Effector memory CD8-positive, alpha-beta T cell (primary cell): ENCODE data around the gene MAGEA11.
"Not testable (repeated sequence)": the region's sequence is repeated elsewhere in the genome, so short reads cannot be mapped to it uniquely, and the experiment has no call there.

Experiments
- ATAC-seq: fragments of 150-1000 bp; cut with Tn5 transposase; replicated peaks from 2 replicates; pipeline ENCODE4 v1.10.0; 2021; ENCODE audit warnings: mild to moderate bottlenecking, moderate library complexity
- DNase-seq, 3 experiments: peaks; one replicate each; pipeline ENCODE4 v3.0.0; 2021
- H3K27ac Mint-ChIP-seq, 2 donors: one replicate each; pipeline ENCODE4 v1.8.0; 2022; ENCODE audit warnings: mild to moderate bottlenecking in 2 of 2, mixed read lengths in 2 of 2, moderate library complexity in 2 of 2
- H3K27me3 Mint-ChIP-seq, 2 donors: one replicate each; pipeline ENCODE4 v1.8.0; 2022; ENCODE audit warnings: mixed read lengths in 2 of 2
- H3K36me3 Mint-ChIP-seq: one replicate; pipeline ENCODE4 v1.8.0; 2022; ENCODE audit warnings: mild to moderate bottlenecking, moderate library complexity, mixed read lengths; ENCODE audit not compliant: insufficient read depth
- H3K4me1 Mint-ChIP-seq, 2 donors: one replicate each; pipeline ENCODE4 v1.8.0; 2022; ENCODE audit warnings: low read depth in 2 of 2, mixed read lengths in 2 of 2
- H3K4me3 Mint-ChIP-seq, 2 donors: one replicate each; pipeline ENCODE4 v1.8.0; 2022; ENCODE audit warnings: mild to moderate bottlenecking in 2 of 2, mixed read lengths in 2 of 2, moderate library complexity in 2 of 2
- H3K9me3 Mint-ChIP-seq, 2 donors: one replicate each; pipeline ENCODE4 v1.8.0; 2022; ENCODE audit warnings: mixed read lengths in 2 of 2

The MAGEA11 gene

DNA sequence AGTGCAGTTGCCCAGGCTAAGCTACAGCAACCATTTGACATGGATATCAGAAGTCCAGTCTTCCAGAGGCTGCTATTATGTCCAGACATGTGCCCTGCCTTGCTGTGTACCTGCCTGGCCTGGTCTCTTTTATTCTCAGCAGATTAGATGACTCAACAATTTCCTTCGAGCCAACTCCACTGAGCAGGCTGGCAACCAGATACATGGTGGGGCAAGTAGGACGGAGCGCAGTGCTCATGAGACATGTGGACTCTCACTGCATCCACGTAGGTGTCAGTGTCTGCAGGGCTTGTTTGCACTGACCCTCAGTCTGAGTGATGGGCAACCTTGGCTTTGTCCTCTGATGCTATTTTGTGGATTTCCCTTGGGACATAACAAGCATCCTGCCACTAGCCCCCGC is 7.2 kb upstream of the MAGEA11 start:
- H3K9me3 Mint-ChIP-seq, result no peaks in the 10 kb centered on the region
- no peaks in the 10 kb centered on the region for H3K4me1 Mint-ChIP-seq
- no peaks in the 10 kb centered on the region for H3K36me3 Mint-ChIP-seq
- no peak for DNase-seq
- H3K27ac Mint-ChIP-seq, result no peak overlapping the region
- no peak for ATAC-seq
- H3K4me3 Mint-ChIP-seq, result no peak overlapping the region
- H3K27me3 Mint-ChIP-seq, result peaks cover 0 to 8% of the 10 kb centered on the region in 2 donors

GRCh38 chrX:149707147-149707901 is 4.5 kb upstream of the MAGEA11 start:
- H3K36me3 Mint-ChIP-seq, result no peaks in the 10 kb centered on the region
- no peak overlapping the region for H3K27ac Mint-ChIP-seq
- H3K4me1 Mint-ChIP-seq, result no peaks in the 10 kb centered on the region
- no peak for DNase-seq
- H3K4me3 Mint-ChIP-seq, result no peak overlapping the region
- no peaks in the 10 kb centered on the region for H3K9me3 Mint-ChIP-seq
- no peak for ATAC-seq
- peaks cover 0 to 8% of the 10 kb centered on the region in 2 donors for H3K27me3 Mint-ChIP-seq

GRCh38 chrX:149712831-149713230 is 971 bp downstream of the MAGEA11 start:
- Mint-ChIP-seq H3K27me3 (no peaks in the 10 kb centered on the region), H3K9me3 (no peaks in the 10 kb centered on the region), H3K27ac (no peak overlapping the region), H3K4me1 (no peaks in the 10 kb centered on the region), H3K36me3 (no peaks in the 10 kb centered on the region), H3K4me3 (no peak overlapping the region)
- DNase-seq, result no peak
- ATAC-seq, result no peak

- no peaks in the 10 kb centered on the region for H3K36me3 Mint-ChIP-seq
Measured at GRCh38 chrX:149713279-149714050, 1.6 kb downstream of the MAGEA11 start.

GRCh38 chrX:149715468-149715867 is 3.6 kb downstream of the MAGEA11 start:
- ATAC-seq (no peak), DNase-seq (no peak)
- no peaks in the 10 kb centered on the region for H3K4me1 Mint-ChIP-seq
- no peaks in the 10 kb centered on the region for H3K9me3 Mint-ChIP-seq
- no peak overlapping the region for H3K4me3 Mint-ChIP-seq
- H3K36me3 Mint-ChIP-seq, result no peaks in the 10 kb centered on the region
- no peak overlapping the region for H3K27ac Mint-ChIP-seq
- no peaks in the 10 kb centered on the region for H3K27me3 Mint-ChIP-seq

More at GRCh38 chrX:149713279-149714050, 1.6 kb downstream of the MAGEA11 start:
- Mint-ChIP-seq H3K4me3 (no peak overlapping the region), H3K9me3 (no peaks in the 10 kb centered on the region), H3K27ac (no peak overlapping the region), H3K4me1 (no peaks in the 10 kb centered on the region), H3K27me3 (no peaks in the 10 kb centered on the region)
- no peak for DNase-seq
- no peak for ATAC-seq

GRCh38 chrX:149716632-149717031 is 4.8 kb downstream of the MAGEA11 start:
- H3K36me3 Mint-ChIP-seq, result no peaks in the 10 kb centered on the region
- no peak overlapping the region for H3K4me3 Mint-ChIP-seq
- no peak for DNase-seq
- H3K27ac Mint-ChIP-seq, result no peak overlapping the region
- H3K27me3 Mint-ChIP-seq, result no peaks in the 10 kb centered on the region
- H3K9me3 Mint-ChIP-seq, result no peaks in the 10 kb centered on the region
- no peak for ATAC-seq
- H3K4me1 Mint-ChIP-seq, result no peaks in the 10 kb centered on the region

- no peaks in the 10 kb centered on the region for H3K9me3 Mint-ChIP-seq
- DNase-seq (no peak), ATAC-seq (no peak)
- H3K4me3 Mint-ChIP-seq, result no peak overlapping the region
- no peaks in the 10 kb centered on the region for H3K4me1 Mint-ChIP-seq
- H3K27ac Mint-ChIP-seq, result no peak overlapping the region
- no peaks in the 10 kb centered on the region for H3K36me3 Mint-ChIP-seq
- H3K27me3 Mint-ChIP-seq, result no peaks in the 10 kb centered on the region
Measured at GRCh38 chrX:149717803-149718202, 5.9 kb downstream of the MAGEA11 start.

GRCh38 chrX:149718757-149719156 is 6.9 kb downstream of the MAGEA11 start:
- no peaks in the 10 kb centered on the region for H3K9me3 Mint-ChIP-seq
- ATAC-seq, result no peak
- H3K27ac Mint-ChIP-seq, result no peak overlapping the region
- DNase-seq, result no peak
- H3K4me1 Mint-ChIP-seq, result no peaks in the 10 kb centered on the region
- H3K27me3 Mint-ChIP-seq, result no peaks in the 10 kb centered on the region
- H3K36me3 Mint-ChIP-seq, result no peaks in the 10 kb centered on the region
- no peak overlapping the region for H3K4me3 Mint-ChIP-seq

DNA sequence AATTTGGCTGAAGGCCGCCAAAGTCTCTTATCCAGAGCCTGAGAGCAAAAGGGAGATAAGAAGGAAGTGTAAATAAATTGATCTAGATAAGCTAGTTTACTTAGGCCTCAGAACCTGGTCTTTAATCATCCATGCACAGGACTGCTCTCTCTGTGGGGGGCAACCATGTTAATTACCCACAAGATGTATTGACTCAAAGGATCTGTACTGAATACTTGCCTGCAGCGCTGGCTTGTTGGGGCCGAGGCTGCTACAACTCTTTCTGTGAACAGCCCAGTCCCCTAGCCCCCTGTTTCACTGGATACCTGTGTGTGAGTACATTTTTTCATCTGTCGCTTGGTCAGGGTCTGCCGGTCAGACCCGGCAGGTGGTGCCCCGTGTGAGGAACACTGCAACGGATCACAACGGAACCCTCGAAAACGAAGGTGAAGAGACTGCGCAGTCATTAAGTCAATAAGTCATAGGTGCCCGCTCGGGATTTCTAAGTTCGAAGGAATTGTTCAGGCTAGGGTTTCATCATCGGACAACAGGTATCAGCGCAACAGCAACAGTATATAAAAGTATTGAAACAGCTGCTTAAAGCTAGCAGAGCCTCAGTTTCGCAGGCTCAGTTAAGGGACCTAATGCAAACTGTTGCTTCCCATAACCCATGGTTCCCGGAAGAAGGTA is 8.3 kb downstream of the MAGEA11 start:
- ATAC-seq (no peak), DNase-seq (no peak)
- Mint-ChIP-seq H3K27ac (no peak overlapping the region), H3K4me1 (no peaks in the 10 kb centered on the region), H3K36me3 (no peaks in the 10 kb centered on the region), H3K4me3 (no peak overlapping the region), H3K9me3 (no peaks in the 10 kb centered on the region), H3K27me3 (no peaks in the 10 kb centered on the region)

DNA sequence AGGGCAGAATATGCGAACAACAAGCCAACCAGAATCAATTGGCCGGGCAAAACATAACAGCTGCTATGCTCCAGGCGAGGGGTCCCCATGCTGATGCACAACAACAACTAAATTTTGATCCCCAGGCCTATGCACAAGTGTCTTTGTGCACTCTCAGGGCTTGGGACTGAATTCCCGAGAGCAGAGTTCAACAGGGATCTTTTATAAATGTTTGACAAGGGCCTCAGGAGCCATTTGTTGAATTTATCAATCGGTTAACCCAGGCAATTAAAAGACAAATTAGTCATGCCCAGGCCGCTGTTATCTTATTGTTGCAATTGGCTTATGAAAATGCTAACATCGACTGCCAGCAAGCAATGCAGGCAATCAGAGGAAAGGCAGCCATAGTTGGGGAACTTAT is 9.4 kb downstream of the MAGEA11 start:
- H3K4me1 Mint-ChIP-seq, H3K4me3 Mint-ChIP-seq, H3K27ac Mint-ChIP-seq, H3K9me3 Mint-ChIP-seq, ATAC-seq, H3K36me3 Mint-ChIP-seq, H3K27me3 Mint-ChIP-seq, DNase-seq: not testable (repeated sequence)

GRCh38 chrX:149721778-149722177 is 9.9 kb downstream of the MAGEA11 start:
- no peaks in the 10 kb centered on the region for H3K9me3 Mint-ChIP-seq
- no peaks in the 10 kb centered on the region for H3K27me3 Mint-ChIP-seq
- no peaks in the 10 kb centered on the region for H3K4me1 Mint-ChIP-seq
- DNase-seq (no peak), ATAC-seq (no peak)
- H3K27ac Mint-ChIP-seq, result no peak overlapping the region
- H3K36me3 Mint-ChIP-seq, result no peaks in the 10 kb centered on the region
- H3K4me3 Mint-ChIP-seq, result no peak overlapping the region

- not testable (repeated sequence) for H3K36me3 Mint-ChIP-seq
Measured at GRCh38 chrX:149723583-149724118, 11.8 kb downstream of the MAGEA11 start.

DNA sequence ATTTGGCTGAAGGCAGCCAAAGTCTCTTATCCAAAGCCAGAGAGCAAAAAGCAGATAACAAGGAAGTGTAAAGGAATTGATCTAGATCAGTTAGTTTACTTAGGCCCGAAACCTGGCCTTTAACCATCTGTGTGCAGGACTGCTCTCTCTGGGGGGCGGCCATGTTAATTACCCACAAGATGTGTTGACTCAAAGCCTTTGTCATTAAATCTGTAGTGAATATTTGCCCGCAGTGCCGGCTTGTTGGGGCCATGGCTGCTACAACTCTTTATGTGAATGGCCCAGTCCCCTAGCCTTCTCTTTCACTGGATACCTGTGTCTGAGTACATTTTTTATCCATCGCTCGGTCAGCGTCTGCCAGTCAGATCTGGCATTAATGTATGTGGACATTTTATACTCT is 15.4 kb downstream of the MAGEA11 start:
- not testable (repeated sequence) for H3K36me3 Mint-ChIP-seq, H3K9me3 Mint-ChIP-seq, H3K4me3 Mint-ChIP-seq, H3K27me3 Mint-ChIP-seq, H3K27ac Mint-ChIP-seq, ATAC-seq, H3K4me1 Mint-ChIP-seq, DNase-seq

More at GRCh38 chrX:149723583-149724118, 11.8 kb downstream of the MAGEA11 start:
- not testable (repeated sequence) for H3K27me3 Mint-ChIP-seq, H3K4me3 Mint-ChIP-seq, H3K9me3 Mint-ChIP-seq, ATAC-seq, H3K27ac Mint-ChIP-seq, H3K4me1 Mint-ChIP-seq, DNase-seq
